MM.1S (cell line): ENCODE data around the gene NCBP2.

Experiments used
- DNase-seq: peaks from one replicate; pipeline ENCODE4 v3.0.0-alpha.2; 2015
- H2AFZ ChIP-seq: fragments of 300-600 bp; sonication (generic); 2 replicates; pipeline ENCODE4 v1.6.0; 2016; ENCODE audit warnings: antibody characterized with exemption, low read length
- H3F3A ChIP-seq: fragments of 300-600 bp; sonication (generic); 2 replicates; pipeline ENCODE4 v1.6.1; 2016; ENCODE audit warnings: mild to moderate bottlenecking, antibody characterized with exemption, low read length, moderate library complexity, mixed read lengths; ENCODE audit not compliant: insufficient read depth
- H3K27ac ChIP-seq: fragments of 300-600 bp; sonication (generic); 2 replicates; pipeline ENCODE4 v1.5.1; 2016; ENCODE audit warnings: mild to moderate bottlenecking, low read length
- H3K27me3 ChIP-seq: fragments of 300-600 bp; sonication (generic); replicated peaks from 2 replicates; pipeline ENCODE4 v1.6.0; 2016; ENCODE audit warnings: low read length; ENCODE audit not compliant: insufficient read depth
- H3K36me3 ChIP-seq: fragments of 300-600 bp; sonication (generic); replicated peaks from 2 replicates; pipeline ENCODE4 v1.6.1; 2016; ENCODE audit warnings: mild to moderate bottlenecking, low read length, mixed read lengths; ENCODE audit not compliant: insufficient read depth
- H3K4me1 ChIP-seq: fragments of 300-600 bp; sonication (generic); 2 replicates; pipeline ENCODE4 v1.6.1; 2016; ENCODE audit warnings: low read length, mixed read lengths
- H3K4me2 ChIP-seq: fragments of 300-600 bp; sonication (generic); 2 replicates; pipeline ENCODE4 v1.6.0; 2016; ENCODE audit warnings: low read depth, low read length
- H3K4me3 ChIP-seq: fragments of 300-600 bp; sonication (generic); 2 replicates; pipeline ENCODE4 v1.5.1; 2016; ENCODE audit warnings: low read length, mixed read lengths
- H3K79me2 ChIP-seq: fragments of 300-600 bp; sonication (generic); 2 replicates; pipeline ENCODE4 v1.6.1; 2016; ENCODE audit warnings: mixed run types, low read length, mixed read lengths
- H3K9ac ChIP-seq: fragments of 300-600 bp; sonication (generic); 2 replicates; pipeline ENCODE4 v1.6.1; 2016; ENCODE audit warnings: low read length, mixed read lengths
- H3K9me2 ChIP-seq: fragments of 300-600 bp; sonication (generic); replicated peaks from 2 replicates; pipeline ENCODE4 v1.6.1; 2016; ENCODE audit warnings: mild to moderate bottlenecking, low read length, mixed read lengths; ENCODE audit not compliant: insufficient read depth
- H3K9me3 ChIP-seq: fragments of 300-600 bp; sonication (generic); replicated peaks from 2 replicates; pipeline ENCODE4 v1.6.1; 2016; ENCODE audit warnings: mild to moderate bottlenecking, low read length, mixed read lengths; ENCODE audit not compliant: insufficient read depth
- H4K20me1 ChIP-seq: fragments of 300-600 bp; sonication (generic); 2 replicates; pipeline ENCODE4 v1.6.1; 2016; ENCODE audit warnings: mild to moderate bottlenecking, low read length, moderate library complexity, mixed read lengths; ENCODE audit not compliant: insufficient read depth
- EZH2 ChIP-seq: fragments of 300-600 bp; sonication (generic); optimal IDR thresholded peaks from 2 replicates; pipeline ENCODE3; 2017; ENCODE audit warnings: low read depth, mild to moderate bottlenecking, antibody characterized with exemption, low read length, mixed read lengths
- EZH2phosphoT487 ChIP-seq: fragments of 300-600 bp; sonication (generic); IDR thresholded peaks from 2 replicates; pipeline ENCODE4 v1.6.1; 2018; ENCODE audit warnings: antibody characterized with exemption, low read length
- TF ChIP-seq, protein P1 (sequence below): fragments of 300-600 bp; sonication (generic); IDR thresholded peaks from 2 replicates; pipeline ENCODE4 v1.5.1; 2016; ENCODE audit warnings: antibody characterized with exemption, low read length, mixed read lengths

The NCBP2 gene

DNA sequence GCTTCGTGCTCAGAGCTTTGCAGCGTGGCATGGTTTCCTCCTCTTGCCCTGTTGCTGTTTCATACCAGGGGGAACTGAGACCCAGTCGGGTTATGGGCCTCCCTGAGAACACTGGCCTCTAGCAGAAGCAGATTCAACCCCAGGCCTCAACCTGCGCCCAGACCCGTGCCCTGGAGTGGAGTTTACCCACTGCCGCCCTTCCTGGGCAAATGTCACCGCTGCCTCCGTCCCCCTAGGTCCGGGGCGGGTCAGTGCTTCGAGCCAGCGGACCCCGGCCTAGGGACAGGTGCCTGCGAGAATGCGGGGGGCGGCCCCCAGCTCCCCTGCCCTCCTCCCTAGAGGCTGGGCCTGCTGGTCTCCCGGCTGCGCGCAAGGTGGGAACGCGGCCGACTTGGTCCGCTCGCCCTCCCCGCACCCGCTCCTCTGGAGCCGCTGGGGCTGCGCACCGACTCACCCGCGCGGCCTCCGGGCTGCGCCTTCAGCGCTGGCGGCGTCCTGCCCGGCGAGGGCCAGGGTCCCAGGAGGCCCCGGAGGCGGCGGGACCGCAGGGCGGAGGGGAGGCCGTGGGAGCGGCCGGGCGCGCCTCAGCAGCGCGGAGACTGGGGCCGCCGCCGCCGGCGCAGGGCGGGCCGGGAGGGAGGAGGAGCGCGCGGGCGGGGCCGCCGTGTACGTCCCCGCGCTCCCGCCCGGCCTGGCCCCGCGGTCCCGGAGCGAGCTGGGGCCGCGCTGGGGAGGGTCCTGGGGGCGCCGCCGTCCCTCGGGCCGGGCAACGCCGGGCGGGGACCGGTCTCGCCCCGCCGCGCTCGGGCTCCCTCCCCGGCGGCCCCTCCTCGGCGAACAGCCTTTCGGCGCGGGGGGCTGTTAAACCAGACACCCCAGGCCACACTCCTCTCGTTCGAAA is 26.2 kb upstream of the NCBP2 start, which contains the start of gene PIGZ:
TSS of gene PIGZ (minus strand) at position 601 of the 901 bp plus-strand sequence. CDS start 16,802 bp downstream, outside the sequence.
- H3F3A ChIP-seq = no peaks in the 10 kb centered on the region
- peak within 1 kb of the TSS; percentile 75 for H3K9ac ChIP-seq
- TF ChIP-seq, protein P1, sequence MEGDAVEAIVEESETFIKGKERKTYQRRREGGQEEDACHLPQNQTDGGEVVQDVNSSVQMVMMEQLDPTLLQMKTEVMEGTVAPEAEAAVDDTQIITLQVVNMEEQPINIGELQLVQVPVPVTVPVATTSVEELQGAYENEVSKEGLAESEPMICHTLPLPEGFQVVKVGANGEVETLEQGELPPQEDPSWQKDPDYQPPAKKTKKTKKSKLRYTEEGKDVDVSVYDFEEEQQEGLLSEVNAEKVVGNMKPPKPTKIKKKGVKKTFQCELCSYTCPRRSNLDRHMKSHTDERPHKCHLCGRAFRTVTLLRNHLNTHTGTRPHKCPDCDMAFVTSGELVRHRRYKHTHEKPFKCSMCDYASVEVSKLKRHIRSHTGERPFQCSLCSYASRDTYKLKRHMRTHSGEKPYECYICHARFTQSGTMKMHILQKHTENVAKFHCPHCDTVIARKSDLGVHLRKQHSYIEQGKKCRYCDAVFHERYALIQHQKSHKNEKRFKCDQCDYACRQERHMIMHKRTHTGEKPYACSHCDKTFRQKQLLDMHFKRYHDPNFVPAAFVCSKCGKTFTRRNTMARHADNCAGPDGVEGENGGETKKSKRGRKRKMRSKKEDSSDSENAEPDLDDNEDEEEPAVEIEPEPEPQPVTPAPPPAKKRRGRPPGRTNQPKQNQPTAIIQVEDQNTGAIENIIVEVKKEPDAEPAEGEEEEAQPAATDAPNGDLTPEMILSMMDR = no peak
- no peaks in the 10 kb centered on the region for H3K79me2 ChIP-seq
- H3K9me2 ChIP-seq = no peaks in the 10 kb centered on the region
- H3K36me3 ChIP-seq = no peaks in the 10 kb centered on the region
- peak within 1 kb of the TSS; percentile 97 for H3K4me3 ChIP-seq
- H3K4me2 ChIP-seq = peak within 1 kb of the TSS; percentile 100
- peak within 1 kb of the TSS; percentile 33; the same call in 1 of the 2 replicates for H3K27ac ChIP-seq
- H4K20me1 ChIP-seq = no peaks in the 10 kb centered on the region
- H3K4me1 ChIP-seq = 0 out of 2 replicates have a peak, but pooled peaks cover 6% of the 10 kb centered on the region
- DNase-seq = peak; percentile 70
- no peaks in the 10 kb centered on the region for H3K9me3 ChIP-seq
- peak within 1 kb of the TSS; percentile 99 for H2AFZ ChIP-seq
- peaks cover 12% of the 10 kb centered on the region; the same call in 1 of the 2 replicates for H3K27me3 ChIP-seq

DNA sequence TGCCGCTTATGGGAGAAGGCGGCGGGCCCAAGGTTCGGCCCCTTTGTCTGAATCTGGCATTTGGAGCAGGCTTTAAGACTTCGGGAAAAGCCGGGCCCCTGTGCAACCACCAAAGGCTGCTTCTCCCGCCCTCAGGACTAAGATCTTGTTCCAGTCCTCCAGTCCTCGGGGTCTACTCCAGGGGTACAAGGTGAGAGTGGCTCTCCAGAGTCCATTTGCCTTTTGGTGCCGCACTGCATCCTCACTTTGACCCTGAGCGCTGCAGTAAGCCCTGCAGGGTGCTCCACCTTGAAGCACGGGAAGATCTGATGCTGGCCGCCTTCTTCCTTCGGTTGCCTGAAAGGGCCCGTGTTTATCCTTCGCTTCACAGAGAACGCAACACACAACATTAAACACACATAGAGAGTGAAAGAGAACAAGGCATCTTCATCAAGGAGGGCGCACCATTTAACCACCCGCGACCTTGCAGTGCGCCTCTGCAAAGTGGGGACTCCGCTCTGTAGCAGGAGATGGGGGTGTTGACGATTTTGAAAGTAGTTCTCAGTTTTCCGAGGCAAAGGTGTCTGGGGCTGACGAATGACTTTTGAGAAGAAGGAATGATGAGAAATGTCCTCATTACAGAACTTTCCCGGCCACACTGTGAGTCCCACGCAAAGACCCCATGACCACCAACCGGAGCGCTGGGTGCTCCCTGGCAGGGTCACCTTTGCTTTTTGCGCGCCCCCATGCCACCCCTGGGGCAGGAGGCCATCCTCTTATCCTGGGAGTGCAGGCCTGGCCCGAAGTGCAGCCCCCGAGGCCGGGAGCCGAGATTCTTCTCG is 25.3 kb upstream of the NCBP2 start:
- Histone ChIP-seq H3K4me1 (0 out of 2 replicates have a peak, but pooled peaks cover 6% of the 10 kb centered on the region), H3K4me3 (peak overlapping the region; percentile 74), H3K9me3 (no peaks in the 10 kb centered on the region), H4K20me1 (no peaks in the 10 kb centered on the region), H3K27me3 (peaks cover 12% of the 10 kb centered on the region; the same call in 1 of the 2 replicates), H2AFZ (peak overlapping the region; percentile 78; the same call in 1 of the 2 replicates), H3F3A (no peaks in the 10 kb centered on the region), H3K36me3 (no peaks in the 10 kb centered on the region), H3K9me2 (no peaks in the 10 kb centered on the region), H3K27ac (no peak overlapping the region), H3K79me2 (no peaks in the 10 kb centered on the region), H3K4me2 (peak overlapping the region; percentile 89), H3K9ac (peak overlapping the region; percentile 30; the same call in 1 of the 2 replicates)
- TF ChIP-seq, protein P1 = no peak
- no peak for TF ChIP-seq EZH2phosphoT487
- no peak for TF ChIP-seq EZH2
- DNase-seq = no peak

DNA sequence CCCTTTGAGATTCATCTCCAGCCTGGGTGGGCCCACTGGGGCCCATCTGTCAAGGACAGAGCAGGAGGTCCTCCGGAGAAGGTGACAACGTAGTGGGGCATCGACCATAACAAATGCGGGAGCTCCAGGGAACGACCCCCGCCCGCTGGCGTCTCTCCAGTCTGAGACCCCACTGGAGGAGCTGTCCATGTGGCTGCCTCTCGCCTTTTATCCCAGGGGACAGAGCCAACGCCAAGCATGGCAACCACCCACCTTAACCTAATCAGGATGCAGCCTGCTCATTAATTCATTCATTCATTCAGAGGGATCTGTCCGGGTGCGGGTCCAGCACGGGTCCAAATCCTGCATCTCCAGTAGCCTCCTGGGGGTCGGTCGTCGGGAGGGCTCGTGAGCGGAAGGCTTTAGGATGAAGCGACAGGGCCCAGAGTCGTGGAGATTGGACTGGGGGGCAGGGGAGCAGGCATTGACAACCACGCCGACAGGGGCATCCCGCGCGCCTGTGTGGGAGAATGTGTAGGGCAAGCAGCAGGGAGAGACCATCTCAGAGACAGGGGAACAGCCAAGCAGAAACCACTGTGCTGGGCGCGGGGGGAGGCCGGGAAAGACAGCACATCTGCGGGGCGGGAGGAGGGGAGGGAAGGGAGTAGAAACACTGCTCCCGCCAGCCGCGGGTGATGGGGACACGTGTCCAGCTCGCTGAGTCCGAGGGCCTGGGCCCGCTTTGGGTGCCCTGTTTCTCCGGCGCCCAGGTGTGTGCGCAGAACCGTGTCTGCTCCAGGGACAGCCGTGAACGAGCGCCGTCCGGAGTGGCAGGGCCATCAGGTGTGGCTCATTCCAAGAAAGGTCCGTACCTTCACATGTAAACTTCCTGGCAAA is 24.4 kb upstream of the NCBP2 start:
- H3K4me2 ChIP-seq = no peak overlapping the region
- no peaks in the 10 kb centered on the region for H3K9me3 ChIP-seq
- no peak overlapping the region for H3K9ac ChIP-seq
- no peaks in the 10 kb centered on the region for H4K20me1 ChIP-seq
- H3K4me1 ChIP-seq = 0 out of 2 replicates have a peak, but pooled peaks cover 6% of the 10 kb centered on the region
- H3K9me2 ChIP-seq = no peaks in the 10 kb centered on the region
- H3F3A ChIP-seq = no peaks in the 10 kb centered on the region
- peaks cover 12% of the 10 kb centered on the region; the same call in 1 of the 2 replicates for H3K27me3 ChIP-seq
- no peak for DNase-seq
- H3K79me2 ChIP-seq = no peaks in the 10 kb centered on the region
- no peaks in the 10 kb centered on the region for H3K36me3 ChIP-seq
- no peak overlapping the region for H2AFZ ChIP-seq
- TF ChIP-seq EZH2phosphoT487 (no peak), EZH2 (no peak)
- TF ChIP-seq, protein P1 = no peak
- H3K27ac ChIP-seq = no peak overlapping the region
- no peak overlapping the region for H3K4me3 ChIP-seq
